ENCODE data around the gene NAA20.
A peak's percentile ranks its signal among the peaks of the same experiment; 100 is the strongest.

Gene NAA20

GRCh38 chr20:19976595-19977372 lies 40.4 kb upstream of the NAA20 start:
- peak overlapping the region; percentile 84 for H3K4me3 ChIP-seq (ENCODE audit: low read depth, low read length)
- no peak for TF ChIP-seq CTCF (conservative IDR thresholded peaks at IDR 0.05; ENCODE audit: low read depth, low read length)
- peak; percentile 86 for DNase-seq (ENCODE audit: low read depth)

- no peak for TF ChIP-seq CTCF (conservative IDR thresholded peaks at IDR 0.05; ENCODE audit: low read depth, low read length)
- peak overlapping the region; percentile 84 for H3K4me3 ChIP-seq (ENCODE audit: low read depth, low read length)
- DNase-seq (ENCODE audit: low read depth), result peak; percentile 30
Measured at GRCh38 chr20:19977373-19977770, 39.8 kb upstream of the NAA20 start.

DNA sequence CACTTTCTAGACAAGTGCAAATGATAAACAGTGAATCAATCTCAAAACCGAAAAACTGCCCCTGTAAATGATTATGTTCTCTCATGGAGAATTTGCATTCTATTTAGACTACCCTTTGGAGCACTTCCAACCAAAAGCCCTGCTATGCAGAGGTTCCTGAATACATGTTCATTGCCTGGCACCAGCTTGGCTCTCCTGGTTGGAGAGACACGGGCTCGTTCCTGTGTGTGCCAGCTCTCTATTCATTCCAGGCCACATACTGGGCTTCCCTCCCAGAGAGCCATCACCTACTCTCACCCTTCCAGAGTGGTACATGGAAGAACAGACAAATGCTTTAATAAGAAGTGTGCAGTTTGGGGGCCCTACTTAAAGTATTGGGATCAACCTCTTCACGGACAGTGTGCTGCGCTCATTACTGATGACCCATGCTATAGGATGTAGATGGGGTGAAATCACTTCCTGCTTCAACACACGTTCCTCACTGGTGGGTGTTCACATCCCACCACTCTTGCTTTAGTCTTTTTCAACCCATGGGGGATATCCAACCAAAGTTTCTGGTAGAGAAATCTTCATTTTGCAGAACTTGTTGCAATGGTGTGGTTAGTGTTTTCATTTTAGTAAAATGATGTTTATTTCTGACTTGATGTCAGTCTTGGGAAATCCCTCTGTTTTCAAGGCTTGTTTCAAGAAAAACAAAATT lies 38.5 kb upstream of the NAA20 start:
- no peak for DNase-seq (ENCODE audit: low read depth)
- no peak for TF ChIP-seq CTCF (conservative IDR thresholded peaks at IDR 0.05; ENCODE audit: low read depth, low read length)
- H3K4me3 ChIP-seq (ENCODE audit: low read depth, low read length), result no peak overlapping the region

DNA sequence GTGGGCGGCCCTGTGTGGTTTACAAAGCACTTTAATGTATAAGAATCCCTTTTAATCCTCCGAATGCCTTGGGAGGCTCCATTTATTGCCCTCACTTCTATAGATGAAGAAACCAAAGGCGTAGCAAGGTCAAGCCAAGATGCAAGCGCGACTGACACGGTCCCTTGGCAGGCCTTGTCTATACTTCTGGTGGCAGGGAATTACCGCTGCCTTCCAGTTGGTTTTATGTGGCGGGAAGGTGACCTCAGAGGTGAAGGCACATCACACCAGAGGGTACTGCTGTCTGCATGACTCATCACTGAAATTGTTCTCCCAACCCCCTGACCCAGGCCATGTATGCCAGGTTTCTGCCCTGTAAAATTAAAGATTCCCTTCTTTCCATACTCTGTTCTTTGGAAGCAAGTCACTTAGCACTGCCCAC lies 36.1 kb upstream of the NAA20 start:
- no peak overlapping the region for H3K4me3 ChIP-seq (ENCODE audit: low read depth, low read length)

GRCh38 chr20:19986419-19986818 lies 30.7 kb upstream of the NAA20 start:
- no peak for TF ChIP-seq CTCF (conservative IDR thresholded peaks at IDR 0.05; ENCODE audit: low read depth, low read length)
- peak; percentile 43 for DNase-seq (ENCODE audit: low read depth)
- H3K4me3 ChIP-seq (ENCODE audit: low read depth, low read length), result no peak overlapping the region

More for the DNA sequence above, 36.1 kb upstream of the NAA20 start:
- no peak for TF ChIP-seq CTCF (conservative IDR thresholded peaks at IDR 0.05; ENCODE audit: low read depth, low read length)
- DNase-seq (ENCODE audit: low read depth), result peak; percentile 51

GRCh38 chr20:19987046-19987445 lies 30.1 kb upstream of the NAA20 start:
- H3K4me3 ChIP-seq (ENCODE audit: low read depth, low read length), result no peak overlapping the region
- TF ChIP-seq CTCF (conservative IDR thresholded peaks at IDR 0.05; ENCODE audit: low read depth, low read length), result no peak
- no peak for DNase-seq (ENCODE audit: low read depth)
